ENCODE results near the gene PPP2R3B. TPM values are rescaled to one million over a fixed set of nuclear protein-coding genes. Genes with fewer than 3 reads are reported as not detected.
A peak's percentile ranks its signal among the peaks of the same experiment; 100 is the strongest.
"Not testable (repeated sequence)": the region's sequence is repeated elsewhere in the genome, so short reads cannot be mapped to it uniquely, and the experiment has no call there.

PPP2R3B gene, protein sequence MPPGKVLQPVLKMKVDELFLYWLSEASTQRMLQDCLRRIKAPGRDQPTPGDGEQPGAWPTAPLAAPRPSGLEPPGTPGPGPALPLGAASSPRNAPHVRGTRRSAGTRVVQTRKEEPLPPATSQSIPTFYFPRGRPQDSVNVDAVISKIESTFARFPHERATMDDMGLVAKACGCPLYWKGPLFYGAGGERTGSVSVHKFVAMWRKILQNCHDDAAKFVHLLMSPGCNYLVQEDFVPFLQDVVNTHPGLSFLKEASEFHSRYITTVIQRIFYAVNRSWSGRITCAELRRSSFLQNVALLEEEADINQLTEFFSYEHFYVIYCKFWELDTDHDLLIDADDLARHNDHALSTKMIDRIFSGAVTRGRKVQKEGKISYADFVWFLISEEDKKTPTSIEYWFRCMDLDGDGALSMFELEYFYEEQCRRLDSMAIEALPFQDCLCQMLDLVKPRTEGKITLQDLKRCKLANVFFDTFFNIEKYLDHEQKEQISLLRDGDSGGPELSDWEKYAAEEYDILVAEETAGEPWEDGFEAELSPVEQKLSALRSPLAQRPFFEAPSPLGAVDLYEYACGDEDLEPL
- 43.2 and 44.1 TPM in 2 replicates for total RNA-seq

DNA sequence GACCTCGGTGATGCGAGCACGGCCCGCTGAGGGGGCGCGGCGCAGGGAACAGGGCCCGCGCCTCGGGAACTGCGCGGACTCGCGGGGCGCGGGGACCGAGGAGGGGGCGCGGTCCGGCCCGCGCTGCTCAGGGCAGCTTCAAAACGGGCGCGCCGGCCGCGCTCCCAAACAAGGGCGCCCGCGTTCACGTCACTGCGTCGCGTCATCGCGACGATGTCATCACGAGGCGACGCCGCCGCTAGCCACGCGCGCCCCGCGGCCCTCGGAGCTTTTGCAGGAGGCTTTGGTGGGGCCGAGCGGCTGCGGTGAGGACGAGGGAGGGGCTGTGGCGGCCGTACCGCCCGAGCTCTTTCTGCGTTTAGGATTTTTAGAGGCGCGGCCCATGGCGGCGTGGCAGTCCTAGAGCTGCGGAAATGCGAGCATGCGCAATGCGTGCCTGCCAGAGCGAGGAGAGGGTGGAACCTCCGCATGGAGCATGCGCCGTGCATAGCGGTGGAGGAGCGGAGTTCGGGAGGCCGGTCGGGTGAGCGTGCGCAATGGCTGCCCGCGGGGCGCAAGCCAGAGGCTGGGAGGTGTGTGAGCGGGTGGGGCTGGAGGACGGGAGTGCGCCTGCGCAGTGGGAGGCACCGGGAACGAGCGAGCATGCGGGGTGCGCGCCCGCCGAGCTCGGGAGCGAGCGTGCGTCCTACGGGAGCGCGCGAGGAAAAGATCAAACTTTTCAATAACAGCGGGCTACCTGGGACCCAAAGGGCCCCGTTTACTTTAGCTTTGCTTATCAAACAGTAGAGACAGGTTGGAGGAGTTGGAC lies at the start of gene PPP2R3B:
PPP2R3B (minus strand) TSS at position 140 of the 808 bp plus-strand sequence. CDS start 216 bp downstream, outside the sequence.
- no peaks in the 10 kb centered on the region for H3K9me3 Mint-ChIP-seq
- H3K4me1 Mint-ChIP-seq (ENCODE audit: low read depth) = peaks cover 9% of the 10 kb centered on the region
- H3K27ac Mint-ChIP-seq = peak within 1 kb of the TSS; percentile 99
- no peaks in the 10 kb centered on the region for H3K36me3 Mint-ChIP-seq (ENCODE audit: low read depth)
- peak; percentile 98 for DNase-seq (ENCODE audit: low spot score)
- intact Hi-C loops (cut with micrococcal nuclease) = loop anchor here (1.0 to 10.0 kb wide), 5 partner anchors 13 to 1008 kb away; partner anchors contain the start of genes GTPBP6 and SLC25A6
- peaks cover 5% of the 10 kb centered on the region for H3K27me3 Mint-ChIP-seq (ENCODE audit: insufficient read depth)
- H3K4me3 Mint-ChIP-seq = peak within 1 kb of the TSS; percentile 89

DNA sequence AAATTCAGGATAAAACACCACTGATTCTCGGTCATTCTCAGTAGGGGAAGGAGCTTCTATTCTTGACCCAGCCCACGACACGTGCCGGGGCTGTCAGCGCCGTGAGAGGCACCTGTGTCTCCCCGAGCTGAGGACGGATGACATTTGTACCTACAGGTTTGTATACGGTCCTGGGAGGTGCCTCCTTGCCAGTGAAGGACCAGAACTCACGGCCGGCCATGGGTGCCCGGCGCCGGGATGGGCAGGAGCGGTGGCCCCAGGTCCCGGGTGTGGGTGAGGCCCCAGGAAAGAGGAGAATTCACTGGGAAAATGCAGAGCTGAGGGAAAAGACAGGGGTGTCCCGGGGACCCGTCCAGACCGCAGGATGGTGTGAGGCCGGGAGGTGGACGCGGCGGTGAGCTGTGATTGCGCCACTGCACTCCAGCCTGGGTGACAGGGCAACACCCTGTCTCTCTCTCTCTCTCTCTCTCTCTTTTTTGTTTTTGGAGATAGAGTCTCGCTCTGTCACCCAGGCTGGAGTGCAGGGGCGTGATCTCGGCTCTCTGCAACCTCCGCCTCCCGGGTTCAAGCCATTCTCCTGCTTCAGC lies 48.9 kb upstream of the PPP2R3B start:
- Mint-ChIP-seq H3K27ac (no peak overlapping the region), H3K4me1 (ENCODE audit: low read depth) (no peaks in the 10 kb centered on the region), H3K36me3 (ENCODE audit: low read depth) (peaks cover 2% of the 10 kb centered on the region), H3K27me3 (ENCODE audit: insufficient read depth) (peaks cover 3% of the 10 kb centered on the region), H3K4me3 (no peak overlapping the region), H3K9me3 (peaks cover 30% of the 10 kb centered on the region)
- DNase-seq (ENCODE audit: low spot score) = no peak
- intact Hi-C loops (cut with micrococcal nuclease) = no loop called here

DNA sequence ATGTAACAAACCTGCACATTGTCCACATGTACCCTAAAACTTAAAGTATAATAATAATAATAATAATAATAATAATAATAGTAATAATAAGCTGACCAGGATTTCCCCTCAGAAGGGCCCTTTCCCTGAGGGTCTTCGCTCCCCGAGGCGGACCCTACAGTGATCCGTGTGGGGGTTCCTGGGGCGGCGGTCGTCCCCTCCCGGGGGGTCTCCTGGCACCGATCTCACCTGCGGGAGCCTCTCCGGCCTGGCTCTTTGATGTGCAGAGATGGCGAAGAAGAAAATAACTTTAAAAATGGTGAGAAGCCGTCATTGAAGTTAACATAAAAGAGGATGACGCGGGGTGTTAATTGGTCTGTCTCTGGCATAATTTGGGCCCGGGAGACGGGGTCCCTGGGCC lies 48.2 kb upstream of the PPP2R3B start:
- no peak for DNase-seq (ENCODE audit: low spot score)
- Mint-ChIP-seq H3K27ac (no peak overlapping the region), H3K27me3 (ENCODE audit: insufficient read depth) (peaks cover 3% of the 10 kb centered on the region), H3K36me3 (ENCODE audit: low read depth) (peaks cover 2% of the 10 kb centered on the region), H3K4me1 (ENCODE audit: low read depth) (no peaks in the 10 kb centered on the region), H3K9me3 (peaks cover 23% of the 10 kb centered on the region), H3K4me3 (no peak overlapping the region)
- intact Hi-C loops (cut with micrococcal nuclease) = no loop called here

DNA sequence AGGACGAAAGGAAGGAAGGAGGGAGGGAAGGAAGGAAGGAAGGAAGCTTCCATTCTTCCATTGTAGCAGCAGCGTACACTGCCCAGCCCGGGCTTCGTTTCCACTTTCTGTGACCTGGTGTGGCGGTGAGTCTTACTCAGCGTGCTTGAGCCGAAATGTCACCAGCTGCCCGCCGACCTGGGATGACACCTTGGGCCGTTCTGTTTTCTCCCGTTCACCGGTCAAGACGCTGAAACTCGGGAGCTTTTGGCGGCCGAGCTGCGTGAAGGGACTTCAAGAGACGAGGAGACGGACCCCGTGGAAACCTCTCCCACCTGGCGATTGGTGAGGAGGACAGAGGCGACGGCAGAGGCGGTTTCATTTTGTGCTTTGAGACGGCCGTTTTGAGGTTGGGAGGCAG lies 47.1 kb upstream of the PPP2R3B start:
- intact Hi-C loops (cut with micrococcal nuclease) = no loop called here
- DNase-seq (ENCODE audit: low spot score) = no peak
- Mint-ChIP-seq H3K27ac (no peak overlapping the region), H3K9me3 (peaks cover 14% of the 10 kb centered on the region), H3K36me3 (ENCODE audit: low read depth) (no peaks in the 10 kb centered on the region), H3K4me3 (no peak overlapping the region), H3K27me3 (ENCODE audit: insufficient read depth) (peaks cover 5% of the 10 kb centered on the region), H3K4me1 (ENCODE audit: low read depth) (peaks cover 2% of the 10 kb centered on the region)

DNA sequence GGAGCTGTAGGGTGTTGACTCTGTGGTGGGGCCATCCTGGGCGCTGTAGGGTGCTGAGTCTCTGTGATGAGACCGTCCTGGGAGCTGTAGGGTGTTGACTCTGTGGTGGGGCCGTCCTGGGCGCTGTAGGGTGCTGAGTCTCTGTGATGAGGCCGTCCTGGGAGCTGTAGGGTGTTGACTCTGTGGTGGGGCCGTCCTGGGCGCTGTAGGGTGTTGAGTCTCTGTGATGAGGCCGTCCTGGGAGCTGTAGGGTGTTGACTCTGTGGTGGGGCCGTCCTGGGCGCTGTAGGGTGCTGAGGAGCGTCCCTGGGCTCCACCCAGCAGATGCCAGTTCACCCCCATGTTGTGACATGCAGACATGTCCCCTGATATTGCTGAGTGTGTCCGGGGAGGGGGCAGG lies 46.0 kb upstream of the PPP2R3B start:
- H3K4me1 Mint-ChIP-seq (ENCODE audit: low read depth); DNase-seq (ENCODE audit: low spot score); intact Hi-C loops (cut with micrococcal nuclease); H3K4me3 Mint-ChIP-seq; H3K27ac Mint-ChIP-seq; H3K36me3 Mint-ChIP-seq (ENCODE audit: low read depth): not testable (repeated sequence)
- peaks cover 14% of the 10 kb centered on the region for H3K9me3 Mint-ChIP-seq
- peaks cover 12% of the 10 kb centered on the region for H3K27me3 Mint-ChIP-seq (ENCODE audit: insufficient read depth)

DNA sequence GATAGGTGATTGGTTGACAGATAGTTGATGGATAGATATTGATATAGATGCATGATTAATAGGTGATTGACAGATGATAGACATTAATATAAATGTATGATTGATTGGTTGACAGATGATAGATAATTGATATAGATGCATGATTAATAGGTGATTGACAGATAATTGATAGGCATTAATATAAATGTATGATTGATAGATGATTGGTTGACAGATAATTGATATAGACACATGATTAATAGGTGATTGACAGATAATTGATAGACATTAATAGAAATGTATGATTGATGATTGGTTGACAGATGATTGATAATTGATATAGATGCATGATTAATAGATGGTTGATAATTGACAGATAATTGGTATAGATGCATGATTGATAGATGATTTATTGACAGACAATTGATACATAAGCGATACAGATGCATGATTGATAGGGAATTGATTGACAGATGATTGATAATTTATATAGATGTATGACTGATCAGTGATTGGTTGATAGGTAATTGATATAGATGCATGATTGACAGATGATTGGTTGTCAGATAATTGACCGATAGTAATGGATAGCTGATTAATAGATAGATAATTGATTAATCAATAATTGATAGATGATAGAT lies 44.9 kb upstream of the PPP2R3B start:
- no peak overlapping the region for H3K4me3 Mint-ChIP-seq
- intact Hi-C loops (cut with micrococcal nuclease) = no loop called here
- H3K27ac Mint-ChIP-seq = no peak overlapping the region
- peaks cover 9% of the 10 kb centered on the region for H3K9me3 Mint-ChIP-seq
- H3K36me3 Mint-ChIP-seq (ENCODE audit: low read depth) = no peaks in the 10 kb centered on the region
- DNase-seq (ENCODE audit: low spot score) = no peak
- H3K27me3 Mint-ChIP-seq (ENCODE audit: insufficient read depth) = peaks cover 9% of the 10 kb centered on the region
- peaks cover 3% of the 10 kb centered on the region for H3K4me1 Mint-ChIP-seq (ENCODE audit: low read depth)

DNA sequence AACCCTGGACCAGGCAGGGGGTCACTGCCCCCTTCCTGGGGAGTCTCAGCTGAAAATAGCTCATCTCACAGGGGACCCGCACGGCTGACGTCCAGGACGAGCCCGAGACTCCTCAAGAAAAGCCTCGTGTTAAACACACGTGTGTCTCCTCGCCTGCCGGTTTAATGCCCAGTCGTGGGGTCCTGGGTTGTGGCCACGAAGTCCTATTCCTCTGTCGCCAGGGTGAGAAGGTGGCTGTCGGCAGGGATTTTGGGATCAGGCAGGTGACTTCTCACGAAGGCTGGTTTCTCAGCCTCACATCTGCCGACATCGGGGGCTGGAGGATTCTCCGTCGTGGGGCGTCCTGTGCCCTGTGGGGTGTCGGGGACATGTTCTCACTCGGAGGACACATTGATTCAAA lies 44.3 kb upstream of the PPP2R3B start:
- Mint-ChIP-seq H3K4me1 (ENCODE audit: low read depth) (peaks cover 3% of the 10 kb centered on the region), H3K36me3 (ENCODE audit: low read depth) (no peaks in the 10 kb centered on the region), H3K27me3 (ENCODE audit: insufficient read depth) (peaks cover 9% of the 10 kb centered on the region), H3K27ac (no peak overlapping the region), H3K9me3 (peaks cover 9% of the 10 kb centered on the region), H3K4me3 (no peak overlapping the region)
- no peak for DNase-seq (ENCODE audit: low spot score)
- intact Hi-C loops (cut with micrococcal nuclease) = no loop called here

DNA sequence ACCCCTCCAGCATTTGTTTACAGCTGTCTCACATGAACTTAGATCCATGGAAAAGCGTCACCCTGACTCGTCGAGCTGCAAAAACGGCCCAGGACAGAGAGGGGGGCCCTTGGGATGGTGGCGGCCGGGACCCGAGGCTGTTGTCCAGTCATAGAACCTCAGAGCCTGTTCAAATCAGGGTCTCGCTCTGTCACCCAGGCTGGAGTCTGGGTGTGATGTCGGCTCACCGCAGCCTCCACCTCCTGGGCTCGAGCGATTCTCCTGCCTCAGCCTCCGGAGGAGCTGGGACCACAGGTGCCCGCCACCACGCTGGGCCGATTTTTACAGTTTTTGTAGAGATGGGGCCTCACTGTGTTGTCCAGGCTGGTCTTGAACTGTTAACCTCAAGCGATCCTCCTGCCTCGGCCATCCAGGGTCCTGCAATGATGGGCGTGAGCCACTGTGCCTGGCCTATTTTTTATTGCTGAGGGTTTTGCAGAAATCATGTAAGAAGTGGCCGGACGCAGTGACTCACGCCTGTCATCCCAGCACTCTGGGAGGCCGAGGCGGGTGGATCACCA lies 42.6 kb upstream of the PPP2R3B start:
- Mint-ChIP-seq H3K4me1 (ENCODE audit: low read depth) (peaks cover 3% of the 10 kb centered on the region), H3K27me3 (ENCODE audit: insufficient read depth) (peaks cover 9% of the 10 kb centered on the region), H3K4me3 (no peak overlapping the region), H3K27ac (no peak overlapping the region), H3K36me3 (ENCODE audit: low read depth) (no peaks in the 10 kb centered on the region), H3K9me3 (peaks cover 4% of the 10 kb centered on the region)
- DNase-seq (ENCODE audit: low spot score) = no peak
- intact Hi-C loops (cut with micrococcal nuclease) = no loop called here

DNA sequence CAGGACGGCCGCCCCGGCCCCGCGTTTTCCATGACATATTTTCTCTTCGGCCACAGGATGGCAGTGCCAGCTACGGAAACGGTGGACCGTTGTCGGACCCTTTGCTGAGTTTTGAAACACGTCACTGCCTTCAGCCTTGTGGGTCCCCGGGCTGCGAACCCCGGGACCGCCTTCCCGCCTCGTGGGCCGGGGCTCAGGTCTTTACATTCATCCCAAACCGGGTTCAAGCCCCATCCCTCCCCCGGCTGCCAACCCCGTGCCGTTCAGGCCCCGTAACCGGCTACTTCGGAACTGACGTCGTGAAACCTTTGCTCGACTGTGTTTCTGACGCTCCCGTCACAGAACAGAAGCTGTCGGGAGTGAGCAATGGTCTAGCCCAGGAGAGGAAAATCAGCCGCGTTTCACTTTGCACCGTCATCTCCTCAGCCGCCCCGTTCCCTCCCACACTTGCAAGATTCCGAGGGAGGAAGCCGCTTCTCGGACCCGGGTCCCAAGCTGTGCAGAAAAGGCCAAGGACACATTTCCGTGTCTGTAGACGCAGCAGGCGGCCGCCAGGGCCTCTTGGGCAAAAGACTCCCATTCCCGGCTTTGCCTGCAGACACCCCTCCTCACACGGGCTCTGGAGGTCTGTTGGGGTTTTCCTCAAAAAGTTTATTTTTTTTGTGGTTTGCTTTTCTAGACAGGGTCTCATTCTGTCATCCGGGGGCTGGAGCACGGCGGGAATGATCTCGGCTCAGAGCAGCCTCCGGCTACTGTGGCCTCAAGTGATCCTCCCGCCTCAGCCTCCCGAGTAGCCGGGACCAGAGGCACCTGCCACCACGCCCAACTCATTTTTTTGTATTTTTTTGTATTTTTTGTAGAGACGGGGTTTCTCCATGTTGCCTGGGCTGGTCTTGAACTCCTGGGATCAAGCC lies 41.4 kb upstream of the PPP2R3B start:
- no peaks in the 10 kb centered on the region for H3K36me3 Mint-ChIP-seq (ENCODE audit: low read depth)

DNA sequence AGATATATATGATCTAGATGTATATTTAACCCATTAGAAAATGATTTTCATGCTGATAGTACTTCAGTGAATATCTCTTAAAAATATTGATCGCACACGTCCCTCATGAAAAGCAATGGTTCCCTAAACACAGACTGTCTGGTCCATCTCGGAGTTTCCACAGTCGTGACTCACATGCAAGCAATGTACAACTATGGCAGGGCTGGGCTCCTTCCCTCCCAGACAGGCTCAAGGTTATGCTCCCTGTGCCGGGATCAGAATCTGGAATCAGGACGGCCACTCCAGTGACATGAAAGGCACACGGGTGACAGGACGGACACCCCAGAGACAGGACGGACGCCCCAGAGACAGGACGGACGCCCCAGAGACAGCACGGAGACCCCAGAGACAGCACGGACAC lies 40.2 kb upstream of the PPP2R3B start:
- H3K4me3 Mint-ChIP-seq = no peak overlapping the region
- no peak for DNase-seq (ENCODE audit: low spot score)
- no peak overlapping the region for H3K27ac Mint-ChIP-seq
- no peaks in the 10 kb centered on the region for H3K9me3 Mint-ChIP-seq
- peaks cover 3% of the 10 kb centered on the region for H3K4me1 Mint-ChIP-seq (ENCODE audit: low read depth)
- intact Hi-C loops (cut with micrococcal nuclease) = no loop called here
- H3K36me3 Mint-ChIP-seq (ENCODE audit: low read depth) = no peaks in the 10 kb centered on the region
- H3K27me3 Mint-ChIP-seq (ENCODE audit: insufficient read depth) = peaks cover 9% of the 10 kb centered on the region

More for the DNA sequence above, 41.4 kb upstream of the PPP2R3B start:
- peaks cover 9% of the 10 kb centered on the region for H3K27me3 Mint-ChIP-seq (ENCODE audit: insufficient read depth)
- no peak overlapping the region for H3K27ac Mint-ChIP-seq
- H3K4me3 Mint-ChIP-seq = peak overlapping the region; percentile 15
- no peak for DNase-seq (ENCODE audit: low spot score)
- no peaks in the 10 kb centered on the region for H3K9me3 Mint-ChIP-seq
- intact Hi-C loops (cut with micrococcal nuclease) = no loop called here
- peaks cover 3% of the 10 kb centered on the region for H3K4me1 Mint-ChIP-seq (ENCODE audit: low read depth)

DNA sequence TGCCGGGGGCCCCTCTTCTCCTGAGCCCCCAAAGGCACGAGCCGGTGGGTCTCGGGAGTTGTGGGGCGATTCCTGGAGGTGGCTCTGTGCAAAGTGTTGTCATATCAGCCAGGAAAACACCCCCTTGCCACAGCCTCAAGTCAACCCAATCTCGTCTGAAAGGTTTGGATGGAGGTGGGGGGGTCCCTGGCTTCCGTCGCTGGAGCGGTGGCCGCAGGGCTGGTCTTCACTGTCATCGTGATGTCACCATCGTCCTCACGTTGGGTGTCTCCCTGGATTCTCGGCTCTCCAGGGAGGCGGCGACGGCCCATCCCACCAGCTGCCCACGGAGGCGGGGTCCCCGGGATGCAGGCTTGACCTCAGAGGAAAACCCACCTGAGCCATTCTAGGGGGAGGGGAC lies 38.3 kb upstream of the PPP2R3B start:
- H3K4me1 Mint-ChIP-seq (ENCODE audit: low read depth) = peaks cover 3% of the 10 kb centered on the region
- intact Hi-C loops (cut with micrococcal nuclease) = no loop called here

More for the DNA sequence above, 38.3 kb upstream of the PPP2R3B start:
- no peak overlapping the region for H3K4me3 Mint-ChIP-seq
- no peaks in the 10 kb centered on the region for H3K36me3 Mint-ChIP-seq (ENCODE audit: low read depth)
- no peak for DNase-seq (ENCODE audit: low spot score)
- no peak overlapping the region for H3K27ac Mint-ChIP-seq
- H3K27me3 Mint-ChIP-seq (ENCODE audit: insufficient read depth) = peaks cover 11% of the 10 kb centered on the region
- no peaks in the 10 kb centered on the region for H3K9me3 Mint-ChIP-seq
